ENCODE data around the gene REEP3.

Gene REEP3

DNA sequence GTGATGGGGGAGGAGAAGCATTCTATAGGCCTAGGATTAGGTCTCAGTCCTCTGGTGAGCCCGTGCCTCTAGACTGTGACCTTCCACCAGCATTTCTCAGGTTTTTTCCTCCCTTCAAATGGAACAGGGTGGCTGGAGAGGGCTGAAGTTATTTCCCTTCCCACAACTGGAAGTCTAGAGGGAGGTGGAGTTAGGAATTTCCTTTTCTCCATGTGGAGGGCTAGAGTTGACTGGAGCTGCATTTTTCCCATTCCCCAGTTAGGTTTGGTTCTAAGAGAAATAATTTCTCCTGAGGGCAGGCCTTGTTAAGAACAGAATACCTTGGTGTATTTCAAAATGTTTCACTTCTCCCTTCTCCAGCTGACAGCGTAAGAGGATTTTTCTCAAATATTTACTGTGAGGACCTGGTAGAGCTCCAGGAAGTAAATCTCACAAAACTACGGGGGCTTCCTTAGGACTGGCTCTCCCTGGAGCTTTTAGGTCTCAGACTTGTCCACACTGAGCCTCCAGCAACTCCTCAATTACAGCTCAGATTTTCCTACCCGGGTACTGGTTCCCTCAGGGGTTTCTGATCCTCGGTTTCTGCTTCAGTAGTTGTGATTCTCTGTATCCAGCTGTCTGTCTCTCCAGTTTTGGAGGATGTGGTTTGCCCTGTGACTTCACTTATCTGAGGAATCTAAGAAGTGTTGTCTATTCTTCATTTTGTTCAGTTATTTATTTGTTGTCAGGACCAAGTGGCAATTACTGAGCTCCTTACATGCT, 6.0 kb upstream of the REEP3 start:
- DNase-seq, result no peak

GRCh38 chr10:63516207-63516606, 5.0 kb upstream of the REEP3 start:
- no peak for DNase-seq

DNA sequence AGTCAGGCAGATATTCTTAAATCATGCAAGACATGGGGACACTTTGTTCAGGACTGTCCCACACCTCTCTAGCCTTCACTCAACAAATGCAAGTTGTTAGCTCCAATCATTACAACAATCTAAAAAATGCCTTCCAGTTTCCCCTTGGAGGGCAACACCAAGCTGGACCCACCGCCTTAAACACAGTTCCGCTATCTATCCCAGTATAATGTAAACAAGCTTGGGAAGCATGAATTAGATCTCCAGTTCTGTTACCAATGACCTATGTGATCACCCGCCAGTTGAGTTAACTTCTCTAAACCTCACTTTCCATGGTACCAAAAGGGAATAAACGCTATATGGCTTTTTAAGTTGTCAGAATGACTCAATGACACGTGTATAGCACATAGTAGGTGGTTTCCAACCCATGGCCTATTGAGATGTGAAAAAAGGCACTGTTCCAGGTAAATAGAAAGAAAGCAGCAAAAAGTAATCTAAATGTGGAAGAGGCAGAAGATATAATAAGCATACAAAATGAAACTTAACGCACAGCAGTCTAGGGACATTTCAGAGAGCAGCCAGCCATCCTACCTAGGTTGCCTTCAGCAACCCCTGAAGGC, 2.4 kb upstream of the REEP3 start:
- no peak for DNase-seq

- DNase-seq, result peak; percentile 61
These were observed 445 bp downstream of the REEP3 start for GRCh38 chr10:63521416-63522276.

DNA sequence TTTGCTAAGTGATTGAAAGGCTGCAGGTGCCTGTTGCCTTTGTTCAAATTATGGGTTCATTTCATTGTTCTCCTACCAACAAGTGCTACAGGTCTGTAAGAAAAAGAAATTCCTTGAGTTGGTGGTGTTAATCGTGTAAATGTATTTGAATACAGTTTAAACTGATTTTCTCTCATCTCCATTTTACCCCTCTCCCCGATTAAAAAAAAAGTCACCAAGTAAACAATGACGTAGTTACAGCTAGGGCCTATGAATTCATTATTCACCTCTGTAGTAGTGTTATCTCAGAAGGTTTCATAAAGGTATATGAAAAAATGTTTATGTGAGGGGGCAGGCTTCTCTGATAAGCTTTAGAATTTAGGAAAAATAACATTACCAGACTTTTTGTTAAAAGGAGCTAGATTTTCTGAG, 1.1 kb downstream of the REEP3 start:
- peak; percentile 61 for DNase-seq

DNA sequence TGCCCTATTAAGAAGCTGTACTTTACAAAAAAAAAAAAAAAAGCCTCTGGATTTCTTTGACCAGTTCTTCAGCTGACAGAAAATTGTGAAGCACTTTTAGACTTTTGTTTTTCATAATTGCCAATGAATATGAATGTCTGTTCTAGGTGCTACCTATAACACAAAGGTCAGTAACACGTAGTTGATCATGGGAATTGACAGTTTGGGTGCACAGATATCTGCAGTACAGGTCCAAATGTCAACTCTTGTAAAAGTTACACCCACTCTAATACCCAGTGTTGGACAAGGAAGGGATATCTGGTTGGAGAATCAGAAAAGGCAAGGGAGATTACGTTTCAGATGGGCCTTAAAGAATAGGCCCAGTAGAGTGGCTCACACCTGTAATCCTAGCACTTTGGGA, 1.8 kb downstream of the REEP3 start:
- DNase-seq, result no peak

DNA sequence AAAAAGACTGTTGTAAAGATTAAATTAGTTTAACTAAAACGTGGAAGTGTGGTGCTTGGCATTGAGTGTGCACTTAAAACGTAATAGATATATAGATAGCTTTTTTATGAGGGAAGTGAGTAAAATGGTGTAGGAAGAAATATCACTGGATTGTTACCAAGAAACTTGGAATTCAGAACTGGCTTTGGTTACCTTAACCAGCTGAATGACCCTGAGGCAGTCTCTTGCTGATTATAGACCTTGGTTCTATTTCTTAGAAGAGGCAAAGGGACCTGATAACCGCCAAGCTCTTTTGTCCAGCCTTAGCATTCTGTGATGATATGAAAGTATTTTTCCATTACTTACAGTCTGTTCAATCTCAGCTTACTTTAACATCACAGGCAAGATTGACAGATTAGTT, 3.8 kb downstream of the REEP3 start:
- no peak for DNase-seq

DNA sequence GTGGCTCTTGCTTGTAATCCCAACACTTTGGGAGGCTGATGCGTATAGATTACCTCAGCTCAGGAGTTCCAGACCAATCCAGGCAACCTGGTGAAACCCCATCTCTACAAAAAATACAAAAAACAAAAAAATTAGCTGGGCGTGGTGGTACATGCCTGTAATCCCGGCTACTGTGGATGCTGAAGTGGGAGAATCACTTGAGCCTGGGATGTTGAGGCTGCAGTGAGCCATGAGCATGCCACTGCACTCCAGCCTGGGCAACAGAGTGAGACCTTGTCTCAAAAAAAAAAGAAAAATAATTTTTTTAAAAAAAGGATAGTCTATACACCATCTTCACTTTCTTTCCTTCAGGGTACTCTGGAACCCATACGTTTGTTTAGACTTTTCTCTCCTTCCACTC, 6.2 kb downstream of the REEP3 start:
- DNase-seq, result no peak

DNA sequence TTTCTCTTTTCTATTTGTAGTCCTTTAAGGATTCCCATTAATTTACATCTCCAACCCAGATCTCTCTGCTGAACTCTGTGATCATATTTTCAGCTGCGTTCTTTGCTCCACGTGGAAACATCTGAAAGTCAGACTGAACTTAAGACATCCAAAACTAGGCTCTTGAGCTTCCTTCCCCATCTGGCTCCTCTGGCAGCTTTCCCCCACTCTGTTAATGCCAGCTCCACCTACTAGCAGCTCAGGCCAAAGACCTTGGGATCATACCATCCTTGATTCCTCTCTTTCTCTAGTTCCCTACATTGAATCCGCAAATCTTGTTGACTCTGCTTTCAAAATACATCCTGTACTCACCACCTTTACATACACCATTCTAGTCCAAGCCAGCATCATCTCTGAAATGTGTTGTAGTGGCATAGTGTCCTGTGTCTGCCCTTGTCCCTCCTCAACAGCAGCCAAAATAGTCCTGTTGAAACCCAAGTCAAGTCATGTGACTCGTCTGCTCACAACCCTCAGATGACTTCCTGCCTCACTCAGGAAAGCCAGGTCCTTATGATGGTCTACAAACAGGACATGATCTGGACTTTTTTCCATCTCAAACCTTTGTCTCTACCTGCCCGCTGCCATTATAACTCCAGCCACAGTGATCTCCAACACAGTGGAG, 7.0 kb downstream of the REEP3 start:
- no peak for DNase-seq

DNA sequence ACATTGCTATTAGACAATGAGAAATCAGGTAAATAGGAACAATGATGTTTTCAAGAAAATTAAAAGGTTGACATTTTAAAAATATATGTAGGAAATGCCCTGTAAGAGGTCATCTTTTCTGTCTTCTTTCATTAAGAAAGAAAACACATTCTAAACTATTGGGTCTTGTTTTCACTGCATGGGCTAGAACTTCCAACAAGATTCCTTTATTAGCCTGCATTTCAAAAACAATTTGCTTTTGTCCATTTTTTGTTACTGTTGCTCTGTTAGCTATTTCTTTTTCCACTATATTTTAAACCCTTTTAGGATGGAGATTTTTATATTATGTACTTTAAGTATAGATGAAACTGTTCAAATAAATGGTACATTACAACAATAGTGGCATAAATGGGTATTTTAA, 9.2 kb downstream of the REEP3 start:
- DNase-seq, result no peak

GRCh38 chr10:63534723-63535122, 13.5 kb downstream of the REEP3 start:
- DNase-seq, result no peak

GRCh38 chr10:63536698-63537097, 15.5 kb downstream of the REEP3 start:
- no peak for DNase-seq

DNA sequence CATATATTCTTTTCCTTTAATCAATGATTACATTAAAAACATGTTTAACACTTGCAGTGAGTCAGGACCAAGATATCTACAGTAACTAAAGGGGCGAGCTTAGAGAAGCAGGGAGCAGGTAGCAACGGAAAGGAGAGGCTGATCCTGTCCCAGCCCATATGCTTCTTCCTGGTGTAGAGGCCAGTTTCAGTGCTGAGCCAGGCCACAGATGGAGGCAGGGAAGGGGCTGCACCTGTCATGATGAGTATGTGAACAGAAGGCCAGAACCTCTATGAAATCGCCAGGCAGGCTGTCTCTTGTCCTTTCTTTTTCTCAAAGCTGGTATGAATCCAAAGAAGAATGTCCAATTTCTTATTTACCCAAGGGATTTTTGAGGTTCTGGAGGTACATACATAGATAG, 16.3 kb downstream of the REEP3 start:
- DNase-seq, result no peak

DNA sequence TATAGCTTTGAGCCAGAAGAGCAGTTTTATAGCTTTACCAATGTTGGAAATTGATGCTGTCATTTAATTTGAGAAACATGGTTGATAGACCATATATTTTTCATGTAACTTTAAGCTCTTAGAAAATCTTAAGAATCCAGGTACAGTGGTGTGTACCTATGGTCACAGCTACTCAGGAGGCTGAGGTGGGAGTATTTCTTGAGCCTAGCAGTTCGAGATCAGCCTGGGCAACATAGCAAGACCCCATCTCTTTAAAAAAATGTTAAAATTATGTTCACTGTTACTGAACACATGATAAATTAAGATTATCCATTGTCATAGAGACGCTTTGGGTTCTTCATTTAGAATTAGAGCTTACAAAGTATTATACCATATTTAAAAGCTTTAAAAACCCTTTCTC, 18.2 kb downstream of the REEP3 start:
- DNase-seq, result no peak

- DNase-seq, result no peak
These were observed 18.8 kb downstream of the REEP3 start for GRCh38 chr10:63539994-63540393.

- DNase-seq, result no peak
These were observed 21.8 kb downstream of the REEP3 start for GRCh38 chr10:63542835-63543575.

- no peak for DNase-seq
These were observed 22.4 kb downstream of the REEP3 start for GRCh38 chr10:63543576-63543962.

DNA sequence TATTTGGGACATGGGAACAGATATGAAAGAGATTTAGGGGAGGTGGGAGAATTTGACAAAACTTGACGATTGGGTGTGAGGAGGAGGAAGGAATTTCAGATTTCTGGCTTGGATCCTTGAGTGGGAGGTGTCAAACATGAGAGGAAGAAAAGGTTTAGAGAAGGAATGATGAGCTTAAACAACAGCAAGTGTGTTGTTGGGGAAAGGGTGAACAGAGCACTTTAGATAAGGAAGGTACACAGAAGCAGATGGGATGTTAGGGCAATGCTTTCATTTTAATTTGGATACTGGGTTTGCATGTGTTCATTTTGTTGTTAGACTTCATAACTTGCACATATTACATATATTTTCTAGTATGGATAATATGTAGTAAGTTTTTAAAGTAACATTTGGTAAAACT, 23.2 kb downstream of the REEP3 start:
- DNase-seq, result no peak

DNA sequence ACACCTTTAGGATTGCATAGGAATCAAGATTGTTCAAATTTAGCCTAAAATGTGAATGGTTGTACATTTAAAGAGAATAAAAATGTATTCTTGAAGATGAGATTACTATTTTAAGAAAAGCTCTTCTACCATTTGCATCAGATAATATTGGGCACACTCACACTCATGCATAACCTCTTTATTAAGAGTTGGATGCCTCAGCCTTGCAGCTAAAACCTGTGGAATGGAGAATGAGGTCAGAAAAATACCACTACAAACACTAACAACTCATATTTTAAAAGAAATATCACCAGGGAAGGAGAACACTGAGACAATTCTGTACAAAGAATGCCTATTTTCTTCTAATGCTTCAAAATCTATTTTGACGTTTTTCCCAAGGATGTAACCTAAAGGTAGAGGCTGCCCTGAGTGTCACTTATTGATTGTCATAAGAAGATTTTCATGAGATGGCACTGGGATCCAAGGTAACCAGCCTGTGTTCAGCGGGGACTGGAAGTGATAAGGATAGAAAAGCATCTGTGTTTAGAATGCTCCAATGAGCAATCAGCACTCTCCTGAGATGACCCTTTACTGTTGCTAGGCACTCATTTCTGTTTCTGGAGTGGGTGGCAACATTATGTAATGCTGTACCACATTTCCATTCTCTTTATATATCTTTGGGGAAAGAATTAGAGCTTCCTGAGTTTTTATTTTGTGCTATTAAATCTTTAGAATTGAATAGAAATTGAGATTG, 26.6 kb downstream of the REEP3 start:
- DNase-seq, result peak; percentile 20

DNA sequence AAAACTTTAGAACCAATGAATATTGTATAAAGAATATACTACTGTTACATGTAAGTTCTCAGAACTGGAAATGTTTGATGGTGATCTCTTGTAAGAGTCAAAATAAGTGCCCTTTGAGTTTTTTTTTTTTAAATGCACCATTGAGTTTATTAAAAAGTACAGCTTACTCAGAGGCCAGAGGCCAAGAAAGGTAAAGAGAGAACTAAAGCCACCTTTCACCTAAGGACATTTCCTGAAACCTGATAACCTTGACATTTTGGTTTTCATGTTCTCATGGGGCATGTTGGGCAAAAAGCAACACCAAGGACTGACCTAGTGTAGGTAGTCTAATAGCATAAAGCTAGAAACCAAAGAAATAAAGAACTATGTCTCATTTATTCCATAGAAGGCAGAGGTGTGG, 27.7 kb downstream of the REEP3 start:
- no peak for DNase-seq

DNA sequence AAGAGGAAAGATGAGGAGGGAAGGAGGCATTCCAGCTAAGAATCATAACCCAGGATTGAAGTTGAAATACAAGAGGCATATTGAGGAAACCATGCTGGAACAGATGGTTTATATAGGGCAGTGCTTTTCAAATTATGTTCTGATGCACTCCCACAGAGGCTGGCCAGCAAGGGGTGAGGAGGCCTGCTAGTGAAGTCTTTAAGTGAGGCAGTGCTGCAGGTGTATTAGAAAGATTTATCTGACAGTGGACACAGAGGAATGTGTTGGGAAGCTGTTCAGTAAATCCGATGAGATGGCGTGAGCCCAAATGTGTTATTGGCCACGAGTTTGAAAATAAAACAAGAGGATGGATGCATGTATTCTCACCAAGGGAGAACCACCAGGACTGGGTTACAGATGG, 28.6 kb downstream of the REEP3 start:
- DNase-seq, result no peak

GRCh38 chr10:63553031-63553430, 31.8 kb downstream of the REEP3 start:
- no peak for DNase-seq
